HG03103 (cell line): ENCODE data around the gene CHRNA10.

ENCODE experiments used
- ATAC-seq: cut with Tn5 transposase; IDR thresholded peaks from one replicate; pipeline ENCODE4 v1.9.1; 2021; ENCODE audit warnings: low read depth; ENCODE audit not compliant: unreplicated experiment

The CHRNA10 gene

DNA sequence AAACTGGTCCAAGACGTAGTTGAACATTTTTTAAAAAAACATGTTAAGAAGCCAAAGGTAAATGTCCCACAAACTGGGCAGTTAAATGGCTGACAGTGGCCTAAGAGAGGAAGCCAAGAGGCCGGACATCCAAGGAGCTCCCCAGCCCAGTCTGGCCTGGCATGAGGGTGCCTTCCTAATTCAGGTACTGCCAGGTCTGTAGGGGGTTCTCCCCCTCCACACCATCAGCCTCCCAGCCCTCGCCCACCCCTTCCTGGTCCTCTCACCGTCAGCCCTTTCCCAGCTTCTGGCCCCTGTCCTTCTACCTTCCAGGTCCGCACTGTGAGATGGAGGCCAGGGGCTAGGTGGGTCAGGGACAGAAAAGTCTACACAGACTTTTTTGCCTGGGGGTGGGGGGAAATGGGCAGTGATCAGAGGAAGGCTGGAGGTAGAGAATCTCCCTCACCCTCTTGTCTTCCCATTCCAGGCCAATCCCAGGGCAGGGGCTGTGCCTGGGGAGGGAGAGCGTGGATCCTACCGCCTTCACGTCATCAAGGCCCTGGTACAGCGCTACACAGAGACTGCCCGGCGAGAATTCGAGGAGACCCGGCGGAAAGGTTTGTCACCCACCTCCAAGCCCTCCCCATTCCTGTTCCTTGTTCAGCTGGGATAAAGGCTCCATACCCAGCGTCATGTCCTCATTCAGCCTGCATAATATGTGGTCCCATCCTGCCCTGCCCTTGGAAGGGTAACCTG, 35.4 kb downstream of the CHRNA10 start:
- no peak for ATAC-seq

DNA sequence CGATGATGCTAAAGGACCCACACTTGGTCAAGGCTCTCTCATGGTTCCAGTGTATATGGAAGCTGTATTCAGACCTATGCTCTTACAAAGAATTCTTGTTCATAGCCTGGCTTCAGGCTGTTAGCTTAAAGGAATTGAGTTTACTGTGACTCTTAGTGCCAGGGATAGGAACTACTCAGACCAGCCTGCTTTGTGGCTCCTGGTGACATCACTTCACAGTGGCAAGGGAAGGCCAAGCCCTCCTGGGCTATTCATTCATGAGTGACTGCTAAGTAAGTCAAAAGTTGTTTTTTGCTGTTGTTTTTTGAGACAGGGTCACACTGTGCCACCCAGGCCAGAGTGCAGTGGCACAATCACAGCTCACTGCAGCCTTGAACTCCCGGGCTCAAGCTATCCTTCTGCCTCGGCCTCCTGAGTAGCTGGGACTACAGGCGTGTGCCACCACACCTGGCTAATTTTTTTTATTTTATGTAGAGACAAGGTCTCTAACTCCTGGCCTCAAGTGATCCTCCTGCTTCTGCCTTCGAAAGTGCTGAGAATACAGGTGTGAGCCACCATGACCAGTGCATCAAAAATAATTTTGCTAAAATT, 39.0 kb downstream of the CHRNA10 start:
- ATAC-seq, result no peak

DNA sequence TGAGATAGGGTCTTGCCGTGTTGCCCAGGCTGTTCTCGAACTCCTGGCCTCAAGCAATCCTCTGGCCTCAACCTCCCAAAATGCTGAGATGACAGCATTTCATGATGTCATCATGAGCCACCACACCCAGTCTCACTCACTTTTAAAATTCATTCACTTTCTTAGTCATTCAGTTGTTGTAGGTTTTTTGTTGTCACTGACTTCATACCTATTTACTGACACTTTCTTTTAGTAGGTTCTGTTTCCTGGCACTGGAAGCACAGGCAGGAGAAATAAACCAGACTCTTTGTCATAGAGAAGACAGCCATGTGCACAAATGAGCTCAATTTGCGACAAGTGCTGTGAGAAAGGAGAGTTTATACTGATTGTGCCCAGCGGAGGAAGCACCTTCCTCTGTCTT, 39.9 kb downstream of the CHRNA10 start:
- ATAC-seq, result no peak

DNA sequence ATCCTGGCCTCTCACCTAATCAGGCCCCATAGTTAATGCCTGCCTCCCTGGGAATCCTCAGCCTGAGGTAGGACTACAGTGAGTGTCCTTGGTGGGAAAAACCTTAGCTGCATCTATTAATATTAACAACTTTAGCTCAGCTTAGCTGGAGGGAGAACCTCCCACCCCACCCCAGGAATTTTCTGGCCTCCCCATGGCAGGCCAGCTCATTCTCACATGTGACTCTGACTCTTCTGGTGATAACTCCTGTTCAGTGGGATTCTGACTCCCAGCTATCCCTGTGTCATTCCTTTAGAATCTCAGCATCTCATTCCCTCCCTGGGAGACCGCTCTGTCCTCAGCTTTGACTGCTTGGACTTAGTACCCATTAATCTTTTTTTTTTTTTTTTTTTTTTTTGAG, 43.9 kb downstream of the CHRNA10 start:
- ATAC-seq, result no peak

DNA sequence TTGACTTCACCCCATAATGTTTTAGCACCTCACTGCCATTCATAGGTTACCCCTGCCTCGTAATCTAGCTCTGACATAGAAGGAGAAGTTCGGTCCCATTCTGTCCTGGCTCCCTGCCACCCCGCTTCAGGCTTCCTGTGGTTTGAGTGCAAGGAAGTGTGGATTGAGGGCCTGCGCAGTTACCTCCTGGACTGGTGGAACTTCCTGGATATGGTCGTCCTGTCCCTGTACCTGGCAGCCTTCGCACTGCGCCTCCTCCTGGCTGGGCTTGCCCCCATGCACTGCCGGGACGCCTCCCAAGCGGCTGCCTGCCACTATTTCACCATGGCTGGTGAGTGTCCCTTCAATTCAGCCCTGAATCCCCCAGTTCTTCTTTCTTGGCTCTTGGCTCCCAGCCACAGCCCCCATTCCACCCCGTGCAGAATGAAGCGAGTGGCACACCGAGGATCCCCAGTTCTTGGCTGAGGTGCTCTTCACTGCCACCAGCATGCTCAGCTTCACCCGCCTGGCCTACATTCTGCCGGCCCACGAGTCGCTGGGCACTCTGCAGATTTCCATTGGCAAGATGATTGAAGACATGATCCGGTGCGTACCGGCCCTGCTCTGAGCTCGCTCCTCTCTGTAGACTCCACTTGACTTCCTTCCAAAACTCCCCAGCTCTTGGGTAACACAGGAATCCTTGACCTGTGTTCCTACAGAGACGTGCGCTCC, 44.8 kb downstream of the CHRNA10 start:
- ATAC-seq, result no peak

DNA sequence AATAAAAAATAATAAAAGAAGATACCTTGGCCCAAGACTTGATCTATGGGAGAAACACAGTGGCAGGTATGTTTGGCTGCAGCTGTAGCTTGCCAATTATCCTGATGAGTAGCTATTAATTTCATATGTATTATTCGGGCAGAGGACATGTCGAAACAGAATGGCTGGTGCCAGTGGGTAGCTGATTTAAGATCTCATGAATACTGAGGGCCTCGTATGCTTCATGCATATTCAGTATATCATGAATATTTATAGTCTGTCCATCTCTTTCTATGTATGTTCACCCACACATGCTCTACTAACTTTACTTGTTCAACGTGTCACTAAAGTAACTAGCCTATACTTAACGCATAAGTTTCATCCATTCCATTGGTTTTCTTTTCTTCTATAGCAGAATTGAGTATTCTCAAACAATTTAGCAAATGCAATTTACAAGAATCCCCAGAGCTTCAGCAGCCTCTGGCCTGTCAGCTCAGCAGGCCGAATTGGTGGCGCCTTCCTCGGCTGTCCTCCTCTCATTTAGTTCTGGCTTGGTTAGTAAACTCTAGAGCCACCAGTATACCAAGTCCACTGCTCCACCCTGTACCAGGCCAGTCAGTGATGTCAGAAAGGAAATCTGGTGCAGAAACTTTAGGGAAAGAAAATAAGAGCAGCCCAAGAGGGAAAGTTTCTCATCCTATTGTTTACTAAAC, 47.3 kb downstream of the CHRNA10 start:
- no peak for ATAC-seq

DNA sequence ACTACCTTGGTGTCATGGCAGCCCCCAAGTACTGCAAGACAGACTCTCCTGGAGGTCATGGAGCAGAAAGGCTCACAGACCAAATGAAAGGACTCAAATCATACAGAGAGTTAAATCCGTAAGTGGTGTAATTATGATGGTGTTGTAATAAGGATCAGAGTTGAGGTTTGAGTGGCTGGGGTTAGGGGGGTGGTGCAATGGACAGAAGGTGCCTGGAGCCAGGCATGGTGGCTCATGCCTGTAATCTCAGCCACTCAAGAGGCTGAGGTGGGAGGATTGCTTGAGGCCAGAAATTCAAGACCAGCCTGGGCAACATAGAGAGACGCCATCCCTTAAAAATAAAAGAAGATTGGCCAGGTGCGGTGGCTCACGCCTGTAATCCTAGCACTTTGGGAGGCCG, 48.1 kb downstream of the CHRNA10 start:
- ATAC-seq, result no peak

DNA sequence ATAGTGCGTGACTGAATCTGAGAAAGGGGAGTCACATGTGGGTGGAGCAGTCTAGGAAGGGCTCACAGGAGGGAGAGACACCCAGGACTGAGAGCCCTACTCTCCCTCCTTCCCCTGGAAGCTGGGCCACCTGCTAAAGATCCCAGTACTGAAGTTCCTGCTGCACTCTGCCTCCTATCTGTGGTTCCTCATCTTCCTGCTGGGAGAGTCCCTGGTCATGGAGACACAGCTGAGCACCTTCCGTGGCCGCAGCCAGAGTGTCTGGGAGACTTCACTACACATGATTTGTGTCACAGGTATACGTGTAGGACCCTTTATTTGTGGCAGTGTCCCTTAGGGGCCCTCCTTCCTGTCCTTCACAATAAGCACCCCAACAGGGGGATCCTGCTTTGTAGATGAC, 48.7 kb downstream of the CHRNA10 start:
- ATAC-seq, result no peak

DNA sequence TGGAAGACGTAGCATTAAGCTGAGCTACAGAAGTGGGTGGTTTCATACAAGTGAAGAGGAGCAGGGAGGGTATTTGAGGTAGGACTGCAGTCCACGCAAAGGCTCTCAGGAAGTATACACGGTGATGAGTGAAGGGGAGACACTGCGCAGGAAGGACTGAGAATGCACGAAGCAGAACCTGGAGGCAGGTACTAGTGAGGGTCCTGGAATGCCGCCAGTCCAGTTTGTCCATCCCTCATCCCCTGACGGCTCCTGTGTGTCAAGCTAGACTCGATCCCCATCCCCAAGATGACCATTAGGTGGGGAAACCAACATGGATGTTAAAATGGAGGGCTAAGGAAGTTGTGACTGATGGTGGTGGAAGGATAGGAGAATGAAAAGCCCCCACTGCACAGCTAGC, 53.2 kb downstream of the CHRNA10 start:
- no peak for ATAC-seq

DNA sequence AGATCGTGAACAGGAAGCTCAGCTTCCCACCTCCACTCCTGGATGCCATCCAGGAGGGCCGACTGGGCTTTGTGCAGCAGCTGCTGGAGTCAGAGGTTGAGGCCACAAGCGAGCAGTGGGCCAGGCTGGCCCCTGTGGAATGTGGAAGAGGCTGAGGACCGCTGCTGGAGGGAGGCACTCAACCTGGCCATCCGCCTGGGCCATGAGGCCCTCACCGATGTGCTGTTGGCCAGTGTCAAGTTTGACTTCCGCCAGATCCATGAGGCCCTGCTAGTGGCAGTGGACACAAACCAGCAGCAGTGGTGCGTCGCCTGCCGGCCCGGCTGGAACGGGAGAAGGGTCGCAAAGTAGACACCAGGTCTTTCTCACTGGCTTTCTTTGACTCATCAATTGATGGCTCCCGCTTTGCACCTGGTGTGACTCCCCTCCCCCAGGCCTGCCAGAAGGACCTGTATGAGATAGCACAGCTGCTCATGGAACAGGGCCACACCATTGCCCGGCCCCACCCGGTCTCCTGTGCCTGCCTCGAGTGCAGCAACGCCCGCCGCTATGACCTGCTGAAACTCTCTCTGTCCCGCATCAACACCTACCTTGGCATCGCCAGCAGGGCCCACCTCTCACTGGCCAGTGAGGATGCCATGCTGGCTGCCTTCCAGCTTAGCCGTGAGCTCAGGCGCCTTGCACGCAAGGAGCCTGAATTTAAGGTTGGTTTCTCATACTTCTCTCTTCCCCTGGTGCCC, 54.3 kb downstream of the CHRNA10 start:
- ATAC-seq, result no peak

DNA sequence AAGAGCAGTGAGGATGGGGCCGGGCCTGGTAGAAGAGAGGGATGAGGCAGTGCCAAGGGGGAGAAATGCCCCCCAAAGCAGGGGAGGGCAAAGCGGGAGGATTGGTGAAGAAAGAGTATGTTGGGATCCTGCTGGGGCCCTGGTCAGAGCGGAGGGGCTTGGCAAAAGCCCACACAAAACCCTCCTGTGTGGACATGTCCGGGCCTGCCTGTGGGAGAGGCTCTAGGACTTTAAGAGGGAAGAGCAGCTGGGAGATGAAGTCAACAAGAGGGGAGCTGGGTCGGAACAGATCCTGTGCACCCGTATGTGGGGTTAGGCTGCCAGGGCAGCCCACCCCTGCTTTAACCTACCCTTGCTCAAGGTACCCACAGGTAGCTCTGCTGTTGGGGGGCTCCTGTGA, 55.2 kb downstream of the CHRNA10 start:
- no peak for ATAC-seq
